ENCODE results near the gene CFAP43. TPM values are rescaled to one million over a fixed set of nuclear protein-coding genes. Genes with fewer than 3 reads are reported as not detected.

The CFAP43 gene
- total RNA-seq, 2 experiments from 2014 or later, result not detected

- no peaks in the 10 kb centered on the region for H3K9me2 ChIP-seq (ENCODE audit: insufficient read depth, low read length)
- ChIA-PET CTCF (ENCODE audit: unreplicated experiment) (interaction anchor here (1.0 kb wide), 1 partner anchor 10 kb away, joined by 3 read pairs; no protein-coding TSS in a partner anchor), POLR2A (interaction anchor here (0.6 to 1.7 kb wide), 5 partner anchors 8 to 15 kb away, joined by 3 to 6 read pairs (median 4); no protein-coding TSS in a partner anchor)
- H3K36me3 ChIP-seq (ENCODE audit: insufficient read depth, low read length), result no peaks in the 10 kb centered on the region
- no peak overlapping the region for H3K4me3 ChIP-seq (ENCODE audit: low read depth, low read length, poor library complexity, severe bottlenecking)
- TF ChIP-seq CTCF (conservative IDR thresholded peaks at IDR 0.05; ENCODE audit: low read length) (no peak), EZH2phosphoT487 (IDR thresholded peaks at IDR 0.05; ENCODE audit: borderline replicate concordance, low read depth, low read length) (no peak)
- no peak overlapping the region for H3K27ac ChIP-seq (ENCODE audit: low read depth, low read length, poor library complexity, severe bottlenecking)
- H3K4me1 ChIP-seq (ENCODE audit: insufficient read depth, low read length, poor library complexity, severe bottlenecking), result no peaks in the 10 kb centered on the region
- BruUV-seq (replicated peaks), result no TSS peak
- no peaks in the 10 kb centered on the region for H3K9me3 ChIP-seq (ENCODE audit: low read length)
- intact Hi-C loops (cut with micrococcal nuclease; ENCODE audit: unreplicated experiment), result no loop called here
- H3K4me2 ChIP-seq (ENCODE audit: low read length), result no peak overlapping the region
- H2AFZ ChIP-seq (ENCODE audit: low read length), result no peak overlapping the region
- no peaks in the 10 kb centered on the region for H4K20me1 ChIP-seq (ENCODE audit: insufficient read depth, low read length)
- no peaks in the 10 kb centered on the region for H3K79me2 ChIP-seq (ENCODE audit: insufficient read depth, low read depth, low read length)
- no peak for DNase-seq (ENCODE audit: low spot score)
Observed at GRCh38 chr10:104279550-104280259, 47.5 kb upstream of the CFAP43 start.

- CTCF ChIA-PET (ENCODE audit: unreplicated experiment), result no interaction called here
- POLR2A ChIA-PET, result interaction anchor here (0.9 to 1.7 kb wide), 3 partner anchors 9 to 74 kb away, joined by 4 read pairs; no protein-coding TSS in a partner anchor
- no peaks in the 10 kb centered on the region for H4K20me1 ChIP-seq (ENCODE audit: insufficient read depth, low read length)
- H3K27ac ChIP-seq (ENCODE audit: low read depth, low read length, poor library complexity, severe bottlenecking), result no peak overlapping the region
- intact Hi-C loops (cut with micrococcal nuclease; ENCODE audit: unreplicated experiment), result no loop called here
- no peak for TF ChIP-seq EZH2phosphoT487 (IDR thresholded peaks at IDR 0.05; ENCODE audit: borderline replicate concordance, low read depth, low read length)
- TF ChIP-seq CTCF (conservative IDR thresholded peaks at IDR 0.05; ENCODE audit: low read length), result no peak
- H3K9me2 ChIP-seq (ENCODE audit: insufficient read depth, low read length), result no peaks in the 10 kb centered on the region
- H3K36me3 ChIP-seq (ENCODE audit: insufficient read depth, low read length), result no peaks in the 10 kb centered on the region
- no peaks in the 10 kb centered on the region for H3K79me2 ChIP-seq (ENCODE audit: insufficient read depth, low read depth, low read length)
- DNase-seq (ENCODE audit: low spot score), result no peak
- H3K4me3 ChIP-seq (ENCODE audit: low read depth, low read length, poor library complexity, severe bottlenecking), result no peak overlapping the region
- H2AFZ ChIP-seq (ENCODE audit: low read length), result no peak overlapping the region
- no peaks in the 10 kb centered on the region for H3K9me3 ChIP-seq (ENCODE audit: low read length)
- BruUV-seq (replicated peaks), result no TSS peak
- no peak overlapping the region for H3K4me2 ChIP-seq (ENCODE audit: low read length)
- no peaks in the 10 kb centered on the region for H3K4me1 ChIP-seq (ENCODE audit: insufficient read depth, low read length, poor library complexity, severe bottlenecking)
Observed at GRCh38 chr10:104277785-104278184, 45.6 kb upstream of the CFAP43 start.

- Histone ChIP-seq H3K4me2 (ENCODE audit: low read length) (no peak overlapping the region), H2AFZ (ENCODE audit: low read length) (no peak overlapping the region), H3K4me3 (ENCODE audit: low read depth, low read length, poor library complexity, severe bottlenecking) (no peak overlapping the region), H3K9me3 (ENCODE audit: low read length) (no peaks in the 10 kb centered on the region), H4K20me1 (ENCODE audit: insufficient read depth, low read length) (no peaks in the 10 kb centered on the region), H3K4me1 (ENCODE audit: insufficient read depth, low read length, poor library complexity, severe bottlenecking) (no peaks in the 10 kb centered on the region), H3K36me3 (ENCODE audit: insufficient read depth, low read length) (no peaks in the 10 kb centered on the region), H3K27ac (ENCODE audit: low read depth, low read length, poor library complexity, severe bottlenecking) (no peak overlapping the region), H3K79me2 (ENCODE audit: insufficient read depth, low read depth, low read length) (no peaks in the 10 kb centered on the region), H3K9me2 (ENCODE audit: insufficient read depth, low read length) (no peaks in the 10 kb centered on the region)
- ChIA-PET CTCF (ENCODE audit: unreplicated experiment) (no interaction called here), POLR2A (interaction anchor here (1.2 kb wide), 1 partner anchor 11 kb away, joined by 5 read pairs; no protein-coding TSS in a partner anchor)
- no TSS peak for BruUV-seq (replicated peaks)
- intact Hi-C loops (cut with micrococcal nuclease; ENCODE audit: unreplicated experiment), result no loop called here
- no peak for TF ChIP-seq EZH2phosphoT487 (IDR thresholded peaks at IDR 0.05; ENCODE audit: borderline replicate concordance, low read depth, low read length)
- TF ChIP-seq CTCF (conservative IDR thresholded peaks at IDR 0.05; ENCODE audit: low read length), result no peak
- DNase-seq (ENCODE audit: low spot score), result no peak
Observed at GRCh38 chr10:104276192-104276591, 44.0 kb upstream of the CFAP43 start.

Measured in OCI-LY7 (cell line).